Stimulated activated CD4-positive, alpha-beta T cell treated with anti-CD3 and anti-CD28 coated beads, Interleukin-4, amount 100 ng/mL, for 1 hour (primary cell): ENCODE data around the gene GRK5.

Experiments used
- DNase-seq: peaks from one replicate; pipeline ENCODE4 v3.0.0-alpha.2; 2020

The GRK5 gene

GRCh38 chr10:119323085-119324016, 116.0 kb downstream of the GRK5 start:
- DNase-seq: no peak

- DNase-seq: no peak
Observed at GRCh38 chr10:119325131-119325530, 117.8 kb downstream of the GRK5 start.

- DNase-seq: no peak
Observed at GRCh38 chr10:119326167-119326566, 118.8 kb downstream of the GRK5 start.

DNA sequence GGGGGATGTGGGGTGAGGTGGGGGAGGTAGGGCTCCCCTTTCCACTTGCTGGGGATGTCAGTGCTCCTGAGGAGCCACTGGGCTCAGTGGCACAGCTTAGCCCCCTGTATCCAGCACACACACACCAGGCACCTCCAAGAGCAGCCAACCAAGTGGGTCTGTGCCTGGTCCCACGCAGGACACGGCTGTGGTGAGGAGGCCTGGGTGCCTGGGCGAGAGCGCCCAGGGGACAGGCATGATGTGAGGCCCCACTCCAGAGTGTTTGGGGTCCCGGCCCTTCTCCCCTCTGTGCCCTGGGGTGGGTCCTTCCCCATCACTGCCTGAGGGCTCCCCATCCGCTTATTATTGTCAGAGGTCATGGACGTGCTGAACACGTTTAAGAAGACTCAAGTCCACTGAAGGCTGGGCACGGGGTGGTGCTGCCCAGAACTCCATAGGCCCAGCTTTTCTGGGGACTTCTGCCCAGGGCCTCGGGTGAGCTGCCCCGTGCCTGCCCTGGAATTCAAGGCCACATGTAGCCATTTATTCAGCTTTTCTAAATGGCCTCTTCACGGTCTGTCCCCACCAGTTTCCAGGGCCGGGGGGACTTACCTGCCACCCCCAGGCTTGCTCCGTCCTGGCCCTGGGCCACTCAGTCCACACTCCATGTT, 119.8 kb downstream of the GRK5 start:
- DNase-seq: no peak

- no peak for DNase-seq
Observed at GRCh38 chr10:119328223-119328622, 120.9 kb downstream of the GRK5 start.

GRCh38 chr10:119330342-119330741, 123.0 kb downstream of the GRK5 start:
- DNase-seq: no peak

- no peak for DNase-seq
Observed at GRCh38 chr10:119331061-119331460, 123.7 kb downstream of the GRK5 start.

- DNase-seq: peak; percentile 59
Observed at GRCh38 chr10:119333146-119333792, 125.9 kb downstream of the GRK5 start.

DNA sequence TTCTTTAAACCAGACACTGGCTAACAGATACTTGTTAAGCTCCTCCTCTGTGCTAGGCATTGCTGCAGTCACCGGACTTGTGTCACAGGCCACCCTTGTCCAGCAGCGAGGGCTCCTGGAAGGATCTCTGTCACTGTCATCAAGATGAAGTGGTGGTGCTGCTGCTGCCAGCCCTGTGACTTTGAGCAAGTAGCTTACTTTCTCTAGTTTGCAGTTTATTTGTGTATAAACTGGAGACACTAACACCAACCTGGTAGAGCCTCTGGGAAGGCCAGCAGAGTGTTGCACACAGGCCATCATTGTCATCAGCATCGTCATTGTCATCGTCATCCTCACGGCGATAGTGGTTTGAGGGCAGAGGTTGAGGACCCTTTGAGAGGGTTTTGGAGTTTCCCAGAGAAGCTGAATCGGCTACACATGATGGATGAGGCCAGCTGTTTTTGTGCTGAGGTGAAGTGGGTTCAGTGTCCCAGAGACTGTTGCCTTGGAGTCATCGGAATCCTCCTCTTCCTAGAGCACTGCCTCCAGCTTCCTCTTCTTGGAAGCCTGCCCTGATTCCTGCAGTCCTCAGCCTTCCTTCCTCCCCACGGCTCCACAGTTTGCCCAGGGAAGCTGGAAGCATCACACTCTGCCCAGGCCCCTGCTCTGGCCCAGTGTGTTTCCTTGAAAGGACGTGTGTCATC, 128.4 kb downstream of the GRK5 start:
- no peak for DNase-seq

DNA sequence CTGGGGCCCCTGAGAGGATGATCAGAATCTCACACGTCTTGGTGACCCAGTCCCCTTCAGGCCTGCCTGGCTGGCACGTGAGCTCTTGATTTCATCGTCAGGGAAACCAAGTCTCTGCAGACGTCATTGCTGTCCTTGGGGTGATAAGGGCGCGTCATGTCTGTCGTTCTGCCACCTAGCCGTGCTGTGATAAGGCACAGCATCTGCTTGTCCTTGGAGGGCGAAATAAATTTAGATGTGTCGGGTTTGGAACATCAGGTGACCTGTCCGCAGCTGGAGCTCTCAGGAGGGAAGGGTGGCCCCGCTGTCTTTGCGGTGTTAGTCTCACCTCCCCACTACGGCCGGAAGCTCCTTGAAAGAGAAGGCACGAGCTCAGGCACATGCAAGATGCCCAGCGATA, 129.2 kb downstream of the GRK5 start:
- no peak for DNase-seq

DNA sequence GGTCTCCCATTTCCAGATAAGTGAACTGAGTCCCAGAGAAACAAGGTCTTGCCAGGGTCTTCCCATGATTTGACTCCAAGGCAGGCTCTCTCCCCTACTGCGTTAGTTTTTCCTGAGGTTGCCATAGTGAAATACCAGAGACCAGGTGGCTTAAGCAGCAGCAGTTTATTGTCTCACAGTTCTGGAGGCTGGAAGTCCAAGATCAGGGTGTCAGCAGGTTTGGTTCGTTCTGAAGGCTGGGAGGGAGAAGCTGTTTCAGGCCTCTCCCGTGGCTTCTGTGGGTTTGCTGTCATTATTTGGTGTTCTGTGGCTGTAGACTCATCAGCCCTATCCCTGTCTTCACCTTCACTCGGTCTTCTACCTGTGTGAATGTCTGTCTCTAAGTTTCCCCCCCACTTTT, 129.9 kb downstream of the GRK5 start:
- no peak for DNase-seq

DNA sequence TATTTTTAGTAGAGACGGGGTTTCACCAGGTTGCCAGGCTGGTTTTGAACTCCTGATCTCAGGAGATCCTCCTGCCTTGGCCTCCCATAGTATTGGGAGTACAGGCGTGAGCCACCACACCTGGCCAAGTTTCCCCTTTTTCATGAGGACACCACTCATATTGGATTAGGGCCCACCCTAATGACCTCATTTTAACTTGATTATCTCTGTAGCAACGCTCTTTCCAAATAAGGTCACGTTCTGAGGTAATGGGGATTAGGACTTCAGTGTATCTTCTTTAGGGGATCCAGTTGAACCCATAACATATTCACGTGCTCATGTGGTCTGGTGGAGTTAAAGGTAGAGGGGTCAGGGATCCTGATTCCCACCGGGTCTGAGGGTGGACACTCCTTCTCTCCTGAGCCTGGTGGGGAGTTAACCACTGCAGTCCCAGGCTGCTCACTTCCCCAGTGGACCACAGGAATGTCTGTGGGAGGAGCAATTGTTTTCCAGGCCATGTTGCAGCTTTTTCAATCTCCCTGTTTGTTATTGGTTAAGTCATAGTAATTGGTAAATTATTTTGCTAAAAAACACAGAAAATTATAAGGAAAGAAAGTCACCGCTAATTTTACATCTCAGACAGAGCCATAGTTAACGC, 130.5 kb downstream of the GRK5 start:
- DNase-seq: no peak

- DNase-seq: no peak
Observed at GRCh38 chr10:119339109-119339508, 131.7 kb downstream of the GRK5 start.

DNA sequence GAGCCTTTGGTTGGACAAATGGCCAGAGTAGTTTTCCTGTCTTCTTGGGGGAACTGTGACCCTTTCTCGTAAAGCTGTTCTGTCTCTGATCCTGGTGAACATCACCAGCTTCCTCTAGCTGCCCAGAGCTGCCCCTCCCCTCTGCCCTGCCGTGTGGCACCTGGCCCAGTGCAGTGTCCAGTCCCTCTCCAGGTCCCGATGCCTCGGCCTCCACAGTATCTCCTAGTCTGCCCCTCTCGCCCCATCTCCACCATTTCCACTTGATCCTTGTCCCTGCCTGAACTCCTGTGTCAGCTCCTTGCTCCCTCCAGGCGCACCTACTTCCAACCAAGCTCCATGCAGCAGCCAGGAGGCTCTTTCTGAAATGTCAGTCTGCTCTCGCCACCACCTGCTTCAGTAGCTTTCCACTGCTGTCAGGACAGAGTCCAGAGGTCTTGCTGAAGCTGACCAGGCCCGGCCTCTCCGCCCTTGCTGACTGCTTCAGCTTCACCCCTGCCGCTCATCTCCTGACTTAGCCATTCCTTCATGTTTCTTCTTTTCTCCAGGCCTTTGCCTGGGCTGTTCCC, 133.6 kb downstream of the GRK5 start:
- DNase-seq: no peak

GRCh38 chr10:119341459-119342301, 134.3 kb downstream of the GRK5 start:
- DNase-seq: peak; percentile 35

GRCh38 chr10:119342335-119342734, 135.0 kb downstream of the GRK5 start:
- no peak for DNase-seq

DNA sequence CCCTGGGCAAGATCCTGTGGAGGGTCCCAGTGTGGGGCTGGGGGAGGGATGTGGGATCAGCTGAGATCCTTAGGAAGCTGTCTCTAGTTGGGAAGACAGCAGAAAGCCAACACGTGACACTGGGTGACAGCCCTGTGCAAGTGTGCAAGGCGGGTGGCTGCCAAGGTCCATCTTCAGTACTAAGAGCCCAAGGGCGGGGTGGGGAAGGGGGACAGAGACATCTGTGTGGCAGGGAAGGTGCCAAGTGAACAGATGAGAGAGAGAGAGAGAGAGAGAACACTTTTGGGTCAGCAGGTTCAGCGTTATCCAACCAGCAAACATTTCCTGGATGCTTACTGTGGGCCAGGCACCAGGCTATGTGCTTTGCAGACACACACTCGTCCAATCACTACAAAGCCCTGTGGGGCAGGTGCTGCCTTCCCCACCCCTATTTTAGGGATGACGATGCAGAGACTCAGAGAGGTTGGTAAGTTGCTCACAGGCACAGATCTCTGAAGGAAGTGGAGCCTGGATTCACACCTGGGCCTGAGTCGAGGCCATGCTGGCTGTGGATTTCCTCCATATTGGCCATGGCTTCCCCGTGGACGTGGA, 135.7 kb downstream of the GRK5 start:
- DNase-seq: no peak

GRCh38 chr10:119344381-119344780, 137.0 kb downstream of the GRK5 start:
- no peak for DNase-seq

DNA sequence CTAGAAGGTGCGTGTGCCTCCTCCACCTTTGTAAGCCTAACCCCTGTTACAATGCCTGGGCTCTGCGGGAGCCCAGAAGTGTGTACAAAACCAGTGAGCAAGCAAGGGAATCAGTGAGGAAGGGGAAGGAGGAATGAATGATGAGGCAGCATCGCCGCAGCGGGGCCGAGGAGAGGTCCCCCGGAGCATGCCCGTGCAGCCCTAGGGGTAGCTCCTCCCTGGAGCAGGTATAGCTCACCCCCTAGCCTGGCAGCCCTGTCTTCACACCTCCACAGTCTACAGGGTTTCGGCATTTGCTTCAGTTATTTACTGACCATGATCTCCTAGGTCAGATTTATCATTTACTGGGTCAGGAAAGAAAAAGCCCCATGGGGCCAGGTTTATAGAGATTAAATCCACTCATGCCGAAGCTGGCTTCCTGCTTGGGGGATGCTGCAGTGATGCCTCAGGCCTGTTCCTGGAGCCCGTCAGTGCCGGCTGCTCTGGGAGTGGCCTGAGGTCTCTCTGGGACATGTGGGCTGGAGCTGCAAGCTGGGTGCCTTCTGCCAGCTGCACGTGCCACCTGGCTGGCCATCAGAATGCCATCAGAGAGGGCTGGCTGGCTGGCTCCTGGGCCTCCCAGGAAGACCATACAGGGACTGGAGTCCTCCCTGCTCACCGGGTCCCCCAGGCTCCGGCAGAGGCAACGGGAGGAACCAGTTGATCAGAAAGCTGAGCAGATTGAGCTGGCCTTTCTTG, 138.9 kb downstream of the GRK5 start:
- no peak for DNase-seq
